ENCODE measurements around the gene SPOPL.
A peak's percentile ranks its signal among the peaks of the same experiment; 100 is the strongest.

SPOPL gene

GRCh38 chr2:138495384-138495783, 6.2 kb upstream of the SPOPL start:
- H3K4me1 ChIP-seq (ENCODE audit: control insufficient read depth in 1 of 2, insufficient read depth in 2 of 2, low read length in 2 of 2): no peaks in the 10 kb centered on the region
- H3K4me3 ChIP-seq (ENCODE audit: low read depth in 1 of 2, low read length in 2 of 2): no peak overlapping the region
- no peak overlapping the region for H3K27ac ChIP-seq (ENCODE audit: low read length)
- no peaks in the 10 kb centered on the region for H3K9me3 ChIP-seq (ENCODE audit: control insufficient read depth in 1 of 2, low read length in 2 of 2)
- H3K27me3 ChIP-seq (ENCODE audit: low read depth, low read length): no peaks in the 10 kb centered on the region
- H3K36me3 ChIP-seq (ENCODE audit: control insufficient read depth in 1 of 2, insufficient read depth in 2 of 2, low read length in 2 of 2): no peaks in the 10 kb centered on the region

DNA sequence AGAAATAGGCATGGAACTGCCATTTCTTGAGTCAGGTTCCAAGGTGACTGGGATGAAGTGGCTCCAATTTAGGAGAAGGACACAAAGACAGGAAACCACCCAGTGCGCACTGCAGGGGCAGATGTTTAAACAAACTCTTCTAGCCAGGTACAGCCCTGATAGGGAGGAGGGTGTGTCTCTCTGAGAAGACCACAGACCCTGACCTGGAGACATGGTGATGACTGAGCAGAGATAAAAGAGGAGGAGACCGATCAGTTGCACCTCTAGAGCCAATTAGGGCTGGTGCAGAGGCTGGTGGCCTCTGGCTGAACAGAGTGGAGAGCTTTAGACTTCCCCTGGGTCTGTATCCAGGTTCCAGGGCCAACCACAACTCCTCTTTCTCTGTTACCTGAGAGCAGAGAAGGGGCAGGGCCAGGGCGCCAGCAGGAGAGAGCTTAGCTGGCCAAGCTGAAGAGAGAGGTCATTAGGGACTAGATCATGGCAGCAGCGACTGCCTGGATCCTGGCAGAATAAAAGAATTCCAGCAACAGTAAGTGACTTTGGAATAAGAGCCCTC, 5.4 kb upstream of the SPOPL start:
- Histone ChIP-seq H3K36me3 (ENCODE audit: control insufficient read depth in 1 of 2, insufficient read depth in 2 of 2, low read length in 2 of 2) (no peaks in the 10 kb centered on the region), H3K27me3 (ENCODE audit: low read depth, low read length) (no peaks in the 10 kb centered on the region), H3K4me1 (ENCODE audit: control insufficient read depth in 1 of 2, insufficient read depth in 2 of 2, low read length in 2 of 2) (peaks cover 0 to 6% of the 10 kb centered on the region in 2 donors), H3K4me3 (ENCODE audit: low read depth in 1 of 2, low read length in 2 of 2) (no peak overlapping the region), H3K9me3 (ENCODE audit: control insufficient read depth in 1 of 2, low read length in 2 of 2) (no peaks in the 10 kb centered on the region), H3K27ac (ENCODE audit: low read length) (no peak overlapping the region)

DNA sequence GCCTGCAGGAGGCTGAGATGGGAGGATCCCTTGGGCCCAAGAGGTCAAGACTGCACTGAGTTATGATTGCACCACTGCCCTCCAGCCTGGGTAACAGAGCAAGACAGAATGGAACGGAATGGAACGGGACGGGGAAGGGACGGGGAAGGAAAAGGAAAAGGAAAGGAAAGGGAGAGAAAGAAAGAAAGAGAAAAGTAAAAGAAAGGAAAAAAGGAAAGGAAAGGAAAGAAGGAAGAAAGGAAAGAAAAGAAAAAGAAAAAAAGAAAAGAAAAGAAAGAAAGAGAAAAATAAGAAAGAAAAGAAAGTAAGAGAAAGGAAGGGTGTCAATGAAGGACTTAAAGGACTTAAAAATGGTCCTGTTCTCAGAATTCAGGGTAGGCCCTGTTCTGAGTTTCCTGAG, 4.3 kb upstream of the SPOPL start:
- Histone ChIP-seq H3K27me3 (ENCODE audit: low read depth, low read length) (no peaks in the 10 kb centered on the region), H3K4me1 (ENCODE audit: control insufficient read depth in 1 of 2, insufficient read depth in 2 of 2, low read length in 2 of 2) (peaks cover 0 to 6% of the 10 kb centered on the region in 2 donors), H3K4me3 (ENCODE audit: low read depth in 1 of 2, low read length in 2 of 2) (no peak overlapping the region), H3K36me3 (ENCODE audit: control insufficient read depth in 1 of 2, insufficient read depth in 2 of 2, low read length in 2 of 2) (no peaks in the 10 kb centered on the region), H3K27ac (ENCODE audit: low read length) (no peak overlapping the region), H3K9me3 (ENCODE audit: control insufficient read depth in 1 of 2, low read length in 2 of 2) (no peaks in the 10 kb centered on the region)

DNA sequence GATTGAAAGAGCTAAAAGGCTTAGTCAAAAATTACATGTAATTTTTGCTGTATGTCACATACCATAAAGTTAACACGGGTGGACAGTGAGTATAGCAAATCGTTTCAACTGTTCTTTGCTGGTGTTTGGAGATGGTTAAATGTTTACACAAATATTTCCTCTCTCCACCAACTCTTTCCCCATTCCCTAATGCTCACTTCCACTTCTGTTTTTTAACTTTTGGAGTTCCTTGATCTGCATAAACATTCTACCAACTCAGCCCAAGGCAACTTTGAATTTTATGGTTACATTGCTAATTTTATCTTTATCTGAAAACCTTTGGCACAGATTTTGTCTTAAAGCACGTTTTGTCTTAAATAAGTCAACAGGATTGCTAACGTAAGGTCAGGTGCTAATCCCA, 1.9 kb upstream of the SPOPL start:
- no peaks in the 10 kb centered on the region for H3K9me3 ChIP-seq (ENCODE audit: control insufficient read depth in 1 of 2, low read length in 2 of 2)
- no peaks in the 10 kb centered on the region for H3K27me3 ChIP-seq (ENCODE audit: low read depth, low read length)
- H3K4me3 ChIP-seq (ENCODE audit: low read depth in 1 of 2, low read length in 2 of 2): no peak overlapping the region
- H3K4me1 ChIP-seq (ENCODE audit: control insufficient read depth in 1 of 2, insufficient read depth in 2 of 2, low read length in 2 of 2): peaks cover 13 to 22% of the 10 kb centered on the region in 2 donors
- H3K27ac ChIP-seq (ENCODE audit: low read length): no peak overlapping the region
- no peaks in the 10 kb centered on the region for H3K36me3 ChIP-seq (ENCODE audit: control insufficient read depth in 1 of 2, insufficient read depth in 2 of 2, low read length in 2 of 2)

GRCh38 chr2:138500592-138501424, 762 bp upstream of the SPOPL start:
- Histone ChIP-seq H3K27me3 (ENCODE audit: low read depth, low read length) (no peaks in the 10 kb centered on the region), H3K4me3 (ENCODE audit: low read depth in 1 of 2, low read length in 2 of 2) (peak overlapping the region; percentile 89 to 94), H3K4me1 (ENCODE audit: control insufficient read depth in 1 of 2, insufficient read depth in 2 of 2, low read length in 2 of 2) (peaks cover 13 to 24% of the 10 kb centered on the region in 2 donors), H3K27ac (ENCODE audit: low read length) (peak overlapping the region; percentile 91), H3K9me3 (ENCODE audit: control insufficient read depth in 1 of 2, low read length in 2 of 2) (no peaks in the 10 kb centered on the region), H3K36me3 (ENCODE audit: control insufficient read depth in 1 of 2, insufficient read depth in 2 of 2, low read length in 2 of 2) (no peaks in the 10 kb centered on the region)

DNA sequence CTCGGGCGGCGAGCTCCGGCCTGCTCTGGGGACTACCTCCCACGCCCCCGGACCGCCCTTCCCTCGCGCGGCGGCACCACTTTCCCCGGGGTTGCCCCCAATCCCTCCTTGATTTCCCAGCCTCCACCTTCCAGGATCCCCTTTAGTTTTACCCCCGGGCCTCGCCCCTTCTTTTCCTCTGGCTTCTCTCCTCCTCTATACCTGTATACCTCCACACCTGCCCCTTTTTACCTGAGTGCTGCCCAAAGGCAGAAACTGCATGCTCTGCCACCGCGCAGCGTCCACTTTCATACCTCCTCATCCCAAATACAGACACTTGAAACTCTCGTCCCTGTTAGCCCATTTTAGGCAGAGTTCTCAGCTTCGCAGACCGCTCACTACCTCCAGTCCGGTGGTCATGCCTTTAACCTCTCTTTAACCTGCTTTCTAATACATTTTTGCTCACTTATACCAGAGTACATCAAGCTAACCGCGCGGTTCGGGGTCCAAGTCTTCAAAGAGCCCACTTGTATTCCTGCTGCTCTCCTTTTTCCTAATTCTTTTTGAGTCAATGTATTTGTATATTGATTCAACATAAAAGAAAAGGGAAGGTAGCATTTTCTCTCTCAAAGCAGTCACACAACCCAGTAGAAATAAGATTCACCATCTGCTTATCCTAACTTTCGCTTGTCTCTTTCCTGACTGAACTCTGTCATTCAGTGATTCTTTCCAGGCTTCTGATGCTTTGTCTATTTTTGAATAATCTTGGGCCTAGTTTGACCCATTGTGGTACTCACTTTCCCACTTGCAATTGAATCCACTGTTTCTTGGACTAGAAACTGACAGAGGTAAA, 901 bp downstream of the SPOPL start:
- Histone ChIP-seq H3K9me3 (ENCODE audit: control insufficient read depth in 1 of 2, low read length in 2 of 2) (no peaks in the 10 kb centered on the region), H3K4me1 (ENCODE audit: control insufficient read depth in 1 of 2, insufficient read depth in 2 of 2, low read length in 2 of 2) (peaks cover 13 to 31% of the 10 kb centered on the region in 2 donors)

DNA sequence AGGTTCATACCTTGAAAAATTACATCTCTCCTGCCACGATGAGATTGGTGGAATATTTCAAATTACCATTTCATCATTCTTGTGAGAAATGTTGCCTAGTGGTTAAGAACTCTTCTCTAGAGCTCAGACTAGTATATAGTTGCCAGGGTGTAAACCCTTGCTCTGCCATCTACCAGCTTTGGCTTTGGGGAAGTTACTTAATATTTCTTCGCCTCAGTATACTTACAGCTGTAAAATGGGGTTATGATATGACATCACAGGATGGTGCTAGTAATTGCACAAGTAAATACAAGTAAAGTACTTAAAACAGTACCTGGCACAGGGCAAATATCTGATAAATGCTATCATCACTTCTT, 1.5 kb downstream of the SPOPL start:
- peak overlapping the region; percentile 85 for H3K27ac ChIP-seq (ENCODE audit: low read length)
- H3K36me3 ChIP-seq (ENCODE audit: control insufficient read depth in 1 of 2, insufficient read depth in 2 of 2, low read length in 2 of 2): no peaks in the 10 kb centered on the region
- H3K9me3 ChIP-seq (ENCODE audit: control insufficient read depth in 1 of 2, low read length in 2 of 2): no peaks in the 10 kb centered on the region
- H3K4me3 ChIP-seq (ENCODE audit: low read depth in 1 of 2, low read length in 2 of 2): peak overlapping the region; percentile 94 to 96
- H3K27me3 ChIP-seq (ENCODE audit: low read depth, low read length): no peaks in the 10 kb centered on the region
- H3K4me1 ChIP-seq (ENCODE audit: control insufficient read depth in 1 of 2, insufficient read depth in 2 of 2, low read length in 2 of 2): peaks cover 13 to 31% of the 10 kb centered on the region in 2 donors

More for the DNA sequence above, 901 bp downstream of the SPOPL start:
- peak overlapping the region; percentile 85 for H3K27ac ChIP-seq (ENCODE audit: low read length)
- H3K36me3 ChIP-seq (ENCODE audit: control insufficient read depth in 1 of 2, insufficient read depth in 2 of 2, low read length in 2 of 2): no peaks in the 10 kb centered on the region
- peak overlapping the region; percentile 94 to 96 for H3K4me3 ChIP-seq (ENCODE audit: low read depth in 1 of 2, low read length in 2 of 2)
- no peaks in the 10 kb centered on the region for H3K27me3 ChIP-seq (ENCODE audit: low read depth, low read length)

DNA sequence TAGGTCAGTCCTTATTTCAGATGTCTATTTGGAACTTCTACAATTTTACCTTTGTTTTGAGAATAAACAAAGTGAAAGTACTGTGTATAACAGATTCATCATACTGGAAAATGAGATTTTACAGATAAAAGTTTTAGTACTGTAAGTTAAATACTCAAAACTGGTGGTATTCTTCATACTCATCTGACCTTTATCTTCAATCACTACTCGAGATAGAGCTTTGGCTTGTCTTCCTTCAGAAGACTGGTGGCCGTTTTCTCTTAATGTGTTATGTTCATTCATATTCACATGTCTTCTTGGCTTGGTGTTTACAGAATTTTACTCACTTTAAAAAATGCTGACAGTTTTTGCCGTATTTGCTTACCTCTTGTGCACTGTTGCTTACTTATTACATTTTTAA, 2.1 kb downstream of the SPOPL start:
- Histone ChIP-seq H3K27me3 (ENCODE audit: low read depth, low read length) (no peaks in the 10 kb centered on the region), H3K27ac (ENCODE audit: low read length) (peak overlapping the region; percentile 85), H3K4me1 (ENCODE audit: control insufficient read depth in 1 of 2, insufficient read depth in 2 of 2, low read length in 2 of 2) (peaks cover 13 to 34% of the 10 kb centered on the region in 2 donors), H3K9me3 (ENCODE audit: control insufficient read depth in 1 of 2, low read length in 2 of 2) (no peaks in the 10 kb centered on the region), H3K4me3 (ENCODE audit: low read depth in 1 of 2, low read length in 2 of 2) (peak overlapping the region; percentile 94 to 96), H3K36me3 (ENCODE audit: control insufficient read depth in 1 of 2, insufficient read depth in 2 of 2, low read length in 2 of 2) (no peaks in the 10 kb centered on the region)

GRCh38 chr2:138504092-138504491, 2.5 kb downstream of the SPOPL start:
- no peaks in the 10 kb centered on the region for H3K36me3 ChIP-seq (ENCODE audit: control insufficient read depth in 1 of 2, insufficient read depth in 2 of 2, low read length in 2 of 2)
- no peaks in the 10 kb centered on the region for H3K27me3 ChIP-seq (ENCODE audit: low read depth, low read length)
- no peak overlapping the region for H3K27ac ChIP-seq (ENCODE audit: low read length)
- peak overlapping the region; percentile 94 to 96 for H3K4me3 ChIP-seq (ENCODE audit: low read depth in 1 of 2, low read length in 2 of 2)
- H3K4me1 ChIP-seq (ENCODE audit: control insufficient read depth in 1 of 2, insufficient read depth in 2 of 2, low read length in 2 of 2): peaks cover 13 to 34% of the 10 kb centered on the region in 2 donors
- H3K9me3 ChIP-seq (ENCODE audit: control insufficient read depth in 1 of 2, low read length in 2 of 2): no peaks in the 10 kb centered on the region

- Histone ChIP-seq H3K27me3 (ENCODE audit: low read depth, low read length) (no peaks in the 10 kb centered on the region), H3K4me3 (ENCODE audit: low read depth in 1 of 2, low read length in 2 of 2) (peak overlapping the region in 1 of 2 donors; percentile 22), H3K9me3 (ENCODE audit: control insufficient read depth in 1 of 2, low read length in 2 of 2) (no peaks in the 10 kb centered on the region), H3K36me3 (ENCODE audit: control insufficient read depth in 1 of 2, insufficient read depth in 2 of 2, low read length in 2 of 2) (no peaks in the 10 kb centered on the region), H3K27ac (ENCODE audit: low read length) (no peak overlapping the region), H3K4me1 (ENCODE audit: control insufficient read depth in 1 of 2, insufficient read depth in 2 of 2, low read length in 2 of 2) (peaks cover 13 to 34% of the 10 kb centered on the region in 2 donors)
Measured at GRCh38 chr2:138504546-138505235, 3.1 kb downstream of the SPOPL start.

GRCh38 chr2:138507267-138507666, 5.7 kb downstream of the SPOPL start:
- no peaks in the 10 kb centered on the region for H3K36me3 ChIP-seq (ENCODE audit: control insufficient read depth in 1 of 2, insufficient read depth in 2 of 2, low read length in 2 of 2)
- H3K4me1 ChIP-seq (ENCODE audit: control insufficient read depth in 1 of 2, insufficient read depth in 2 of 2, low read length in 2 of 2): peaks cover 13 to 29% of the 10 kb centered on the region in 2 donors
- H3K27me3 ChIP-seq (ENCODE audit: low read depth, low read length): no peaks in the 10 kb centered on the region
- no peak overlapping the region for H3K27ac ChIP-seq (ENCODE audit: low read length)
- no peak overlapping the region for H3K4me3 ChIP-seq (ENCODE audit: low read depth in 1 of 2, low read length in 2 of 2)
- no peaks in the 10 kb centered on the region for H3K9me3 ChIP-seq (ENCODE audit: control insufficient read depth in 1 of 2, low read length in 2 of 2)

All from muscle layer of duodenum (tissue), 2 donors.